Thymus (tissue), 11 donors: Measurements from ENCODE around the gene NAGS. TPM values are rescaled to one million over a fixed set of nuclear protein-coding genes. Genes with fewer than 3 reads are reported as not detected.
"Not testable (repeated sequence)": the region's sequence is repeated elsewhere in the genome, so short reads cannot be mapped to it uniquely, and the experiment has no call there.

Experiments used
- DNase-seq, 9 donors: peaks; one replicate each; pipeline ENCODE4 v3.0.0-alpha.2; 2013; ENCODE audit warnings: low spot score in 9 of 9, low read depth in 6 of 9, missing footprints in 1 of 9
- H3K27ac ChIP-seq, 2 donors: one replicate each; pipeline ENCODE4 v1.5.1; 2013; ENCODE audit warnings: control low read depth in 1 of 2, low read depth in 1 of 2, low read length in 1 of 2, mild to moderate bottlenecking in 1 of 2, moderate library complexity in 1 of 2
- H3K27me3 ChIP-seq, 2 donors: one replicate each; pipeline ENCODE4 v1.5.1; 2013; ENCODE audit warnings: low read length in 1 of 2; ENCODE audit not compliant: control insufficient read depth in 2 of 2, insufficient read depth in 1 of 2
- H3K36me3 ChIP-seq, 2 donors: one replicate each; pipeline ENCODE4 v1.5.1; 2013; ENCODE audit warnings: low read length in 1 of 2, mild to moderate bottlenecking in 1 of 2, moderate library complexity in 1 of 2; ENCODE audit not compliant: control insufficient read depth in 2 of 2, insufficient read depth in 2 of 2
- H3K4me1 ChIP-seq, 2 donors: one replicate each; pipeline ENCODE4 v1.5.1; 2013; ENCODE audit warnings: low read length in 2 of 2; ENCODE audit not compliant: control insufficient read depth in 2 of 2, insufficient read depth in 2 of 2
- H3K4me3 ChIP-seq, 2 donors: one replicate each; pipeline ENCODE4 v1.5.1; 2013; ENCODE audit warnings: low read length in 2 of 2, control low read depth in 1 of 2, mild to moderate bottlenecking in 1 of 2
- H3K9me3 ChIP-seq, 2 donors: one replicate each; pipeline ENCODE4 v1.5.1; 2013; ENCODE audit warnings: low read length in 1 of 2, mild to moderate bottlenecking in 1 of 2; ENCODE audit not compliant: control insufficient read depth in 2 of 2, insufficient read depth in 1 of 2
- WGBS: extraction: QIAGEN DNeasy Blood & Tissue Kit; methylation state at CpG from one replicate; pipeline ENCODE4 v1.1.7; 2013; 5-methylcytosine and 5-hydroxymethylcytosine counted together
- polyA plus RNA-seq: library from polyadenylated mRNA; stranded (reverse); fragments of 200-250 nt; gene quantifications from one replicate; pipeline ENCODE4 v1.2.3, GENCODE V29; 2013
- total RNA-seq: library from RNA; stranded (reverse); fragments of 120-200 nt; gene quantifications from one replicate; pipeline ENCODE4 v1.2.4, GENCODE V29; 2013
- donor health status: healthy.

NAGS gene
- total and polyA plus RNA-seq, 2 donors, result 1.3 to 1.6 TPM

DNA sequence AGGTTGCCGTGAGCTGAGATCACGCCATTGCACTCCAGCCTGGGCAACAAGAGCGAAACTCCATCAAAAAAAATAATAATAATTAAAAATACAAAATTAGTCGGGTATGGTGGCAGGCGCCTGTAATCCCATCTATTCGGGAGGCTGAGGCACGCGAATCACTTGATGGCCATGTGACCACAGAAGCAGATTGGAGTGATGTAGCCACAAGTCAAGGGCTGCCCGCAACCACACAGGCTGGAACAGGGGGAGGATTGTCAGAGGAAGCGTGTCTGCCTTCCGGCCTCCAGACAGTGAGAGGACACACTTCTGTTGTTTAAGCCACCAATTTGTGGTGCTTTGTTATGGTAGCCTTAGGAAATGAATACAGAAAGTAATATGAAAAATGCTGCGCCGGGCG is 11.8 kb upstream of the NAGS start:
- DNase-seq, result no peak
- H3K27me3 ChIP-seq, result peaks cover 19 to 58% of the 10 kb centered on the region in 2 donors
- peaks cover 0 to 8% of the 10 kb centered on the region in 2 donors for H3K4me1 ChIP-seq
- H3K4me3 ChIP-seq, result no peak overlapping the region
- H3K9me3 ChIP-seq, result peaks cover 0 to 1% of the 10 kb centered on the region in 2 donors
- no peaks in the 10 kb centered on the region for H3K36me3 ChIP-seq
- WGBS, result 97% methylated on average over 14 of the region's 14 CpGs
- no peak overlapping the region for H3K27ac ChIP-seq

GRCh38 chr17:43994272-43995149 is 9.9 kb upstream of the NAGS start:
- peaks cover 0 to 8% of the 10 kb centered on the region in 2 donors for H3K4me1 ChIP-seq
- WGBS, result 14% methylated on average over 52 of the region's 52 CpGs
- no peak overlapping the region for H3K27ac ChIP-seq
- H3K4me3 ChIP-seq, result no peak overlapping the region
- peak in 1 of 9 donors; percentile 32 for DNase-seq
- no peaks in the 10 kb centered on the region for H3K36me3 ChIP-seq
- peaks cover 0 to 1% of the 10 kb centered on the region in 2 donors for H3K9me3 ChIP-seq
- peaks cover 19 to 65% of the 10 kb centered on the region in 2 donors for H3K27me3 ChIP-seq

DNA sequence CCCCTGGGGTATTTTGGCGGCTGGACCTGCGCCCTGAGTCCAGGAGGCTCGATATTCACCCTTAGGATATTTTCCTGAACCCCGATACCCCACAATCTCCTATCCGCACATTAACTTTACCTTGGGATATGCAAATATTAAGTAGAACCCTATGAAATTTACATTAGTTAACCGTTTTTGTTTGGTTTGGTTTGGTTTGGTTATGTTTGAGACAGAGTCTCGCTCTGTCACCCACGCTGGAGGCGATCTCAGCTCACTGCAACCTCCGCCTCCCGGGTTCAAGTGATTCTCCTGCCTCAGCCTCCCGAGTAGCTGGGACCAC is 9.3 kb upstream of the NAGS start:
- no peak overlapping the region for H3K27ac ChIP-seq
- peaks cover 0 to 1% of the 10 kb centered on the region in 2 donors for H3K9me3 ChIP-seq
- H3K4me1 ChIP-seq, result peaks cover 0 to 8% of the 10 kb centered on the region in 2 donors
- no peak for DNase-seq
- no peaks in the 10 kb centered on the region for H3K36me3 ChIP-seq
- peaks cover 19 to 70% of the 10 kb centered on the region in 2 donors for H3K27me3 ChIP-seq
- H3K4me3 ChIP-seq, result no peak overlapping the region
- 30% methylated on average over 12 of the region's 12 CpGs for WGBS

DNA sequence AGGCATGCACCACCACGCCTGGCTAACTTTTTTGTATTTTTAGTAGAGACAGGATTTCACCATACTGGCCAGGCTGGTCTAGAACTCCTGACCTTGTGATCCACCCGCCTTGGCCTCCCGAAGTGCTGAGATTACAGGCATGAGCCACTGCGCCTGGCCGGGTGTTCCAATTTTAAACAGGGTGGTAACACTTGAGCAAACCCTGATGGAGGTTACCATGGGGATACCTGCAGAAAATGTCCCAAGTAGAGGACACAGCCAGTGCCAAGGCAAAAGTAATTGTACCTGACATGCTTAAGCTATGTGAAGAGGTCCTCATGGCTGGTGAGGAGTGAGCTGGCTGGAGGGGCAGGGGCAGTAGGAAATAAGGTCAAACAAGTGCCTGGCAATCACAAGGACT is 7.2 kb upstream of the NAGS start:
- not testable (repeated sequence) for DNase-seq, H3K27ac ChIP-seq, H3K4me1 ChIP-seq, H3K36me3 ChIP-seq, H3K4me3 ChIP-seq, H3K9me3 ChIP-seq
- peaks cover 22 to 84% of the 10 kb centered on the region in 2 donors for H3K27me3 ChIP-seq
- WGBS, result 94% methylated on average over 5 of the region's 5 CpGs

- DNase-seq, result no peak
- H3K27me3 ChIP-seq, result peaks cover 32 to 87% of the 10 kb centered on the region in 2 donors
- peaks cover 0 to 1% of the 10 kb centered on the region in 2 donors for H3K9me3 ChIP-seq
- 85% methylated on average over 3 of the region's 3 CpGs for WGBS
- no peaks in the 10 kb centered on the region for H3K36me3 ChIP-seq
- H3K4me3 ChIP-seq, result no peak overlapping the region
- H3K4me1 ChIP-seq, result peaks cover 0 to 8% of the 10 kb centered on the region in 2 donors
- no peak overlapping the region for H3K27ac ChIP-seq
These were observed 5.9 kb upstream of the NAGS start for GRCh38 chr17:43998552-43998951.

DNA sequence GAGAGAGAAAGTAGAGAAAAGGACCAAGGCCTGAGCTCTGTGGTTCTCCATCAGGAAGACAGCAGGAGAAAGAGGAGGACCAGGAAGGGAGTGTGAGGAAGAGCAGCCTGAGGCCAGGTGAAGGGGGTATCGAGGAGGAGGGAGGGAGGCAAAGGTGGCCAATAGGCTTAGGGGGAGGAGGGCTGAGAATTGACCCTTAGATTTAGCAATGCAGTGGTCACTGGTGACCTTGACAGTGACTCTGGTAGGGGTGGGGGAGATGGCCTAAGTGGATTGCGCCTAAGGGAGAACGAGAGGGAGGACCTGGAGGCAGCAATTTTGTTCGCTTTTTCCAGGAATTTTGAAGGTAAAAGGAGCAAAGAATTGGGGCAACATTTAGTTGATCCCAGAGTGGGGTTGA is 5.4 kb upstream of the NAGS start:
- no peak overlapping the region for H3K27ac ChIP-seq
- H3K4me3 ChIP-seq, result no peak overlapping the region

DNA sequence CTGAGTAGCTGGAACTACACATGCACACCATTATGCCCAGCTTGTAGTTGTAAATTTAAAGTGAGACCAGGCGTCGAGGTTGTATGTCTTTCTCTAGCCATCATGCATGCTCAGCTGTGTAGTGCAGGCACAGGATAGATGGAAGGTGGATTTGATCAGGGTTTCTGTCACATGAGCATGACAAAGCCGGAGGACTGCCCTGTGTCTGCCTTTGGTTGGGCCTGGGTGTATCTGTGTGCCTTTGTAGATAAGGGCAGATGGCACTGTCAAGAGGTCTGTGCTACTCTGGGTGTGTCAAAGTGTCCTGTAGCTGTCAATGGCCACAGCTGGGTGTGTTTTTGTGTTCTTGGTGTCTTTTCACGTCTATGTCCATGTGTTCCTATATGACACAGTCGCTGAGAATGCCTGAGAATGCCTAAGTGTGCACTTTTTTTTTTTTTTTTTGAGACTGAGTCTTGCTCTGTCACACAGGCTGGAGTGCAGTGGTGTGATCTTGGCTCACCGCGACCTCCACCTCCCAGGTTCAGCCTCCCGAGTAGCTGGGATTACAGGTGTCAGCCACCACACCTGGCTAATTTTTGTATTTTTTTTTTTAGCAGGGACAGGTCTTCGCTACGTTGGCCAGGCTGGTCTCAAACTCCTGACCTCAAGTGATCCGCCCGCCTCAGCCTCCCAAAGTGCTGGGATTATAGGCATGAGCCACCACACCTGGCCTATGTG is 4.1 kb upstream of the NAGS start:
- Histone ChIP-seq H3K27ac (no peak overlapping the region), H3K36me3 (no peaks in the 10 kb centered on the region), H3K27me3 (peaks cover 34 to 87% of the 10 kb centered on the region in 2 donors), H3K9me3 (no peaks in the 10 kb centered on the region), H3K4me1 (peaks cover 0 to 6% of the 10 kb centered on the region in 2 donors), H3K4me3 (no peak overlapping the region)
- 94% methylated on average over 12 of the region's 12 CpGs for WGBS
- DNase-seq, result no peak

More for the DNA sequence above, 5.4 kb upstream of the NAGS start:
- Histone ChIP-seq H3K36me3 (no peaks in the 10 kb centered on the region), H3K4me1 (peaks cover 0 to 8% of the 10 kb centered on the region in 2 donors), H3K27me3 (peaks cover 34 to 87% of the 10 kb centered on the region in 2 donors), H3K9me3 (peaks cover 0 to 1% of the 10 kb centered on the region in 2 donors)
- no peak for DNase-seq
- 96% methylated on average over 4 of the region's 4 CpGs for WGBS

GRCh38 chr17:44000871-44001460 is 3.5 kb upstream of the NAGS start:
- H3K4me1 ChIP-seq, result peaks cover under 1 to 12% of the 10 kb centered on the region in 2 donors
- H3K36me3 ChIP-seq, result no peaks in the 10 kb centered on the region
- no peak for DNase-seq
- 90% methylated on average over 6 of the region's 6 CpGs for WGBS
- H3K27ac ChIP-seq, result no peak overlapping the region
- no peak overlapping the region for H3K4me3 ChIP-seq
- H3K9me3 ChIP-seq, result peaks cover 0 to 2% of the 10 kb centered on the region in 2 donors
- peaks cover 37 to 87% of the 10 kb centered on the region in 2 donors for H3K27me3 ChIP-seq

- no peak overlapping the region for H3K4me3 ChIP-seq
- peaks cover 42 to 87% of the 10 kb centered on the region in 2 donors for H3K27me3 ChIP-seq
- 96% methylated on average over 2 of the region's 2 CpGs for WGBS
- peaks cover 6 to 17% of the 10 kb centered on the region in 2 donors for H3K4me1 ChIP-seq
- no peaks in the 10 kb centered on the region for H3K36me3 ChIP-seq
- no peak overlapping the region for H3K27ac ChIP-seq
- peaks cover 0 to 5% of the 10 kb centered on the region in 2 donors for H3K9me3 ChIP-seq
- DNase-seq, result no peak
These were observed 2.9 kb upstream of the NAGS start for GRCh38 chr17:44001461-44001920.
